ENCODE results near the gene BRK1. TPM values are rescaled to one million over a fixed set of nuclear protein-coding genes. Genes with fewer than 3 reads are reported as not detected.
"Not testable (repeated sequence)": the region's sequence is repeated elsewhere in the genome, so short reads cannot be mapped to it uniquely, and the experiment has no call there.

BRK1 gene
- total RNA-seq, 1 experiment from 2014 or later, result 133 TPM

GRCh38 chr3:10142707-10143560 lies 27.5 kb downstream of the BRK1 start:
- DNase-seq (ENCODE audit: low spot score), result no peak

GRCh38 chr3:10145685-10146084 lies 30.2 kb downstream of the BRK1 start:
- DNase-seq (ENCODE audit: low spot score), result no peak

GRCh38 chr3:10149226-10149625 lies 33.8 kb downstream of the BRK1 start:
- DNase-seq (ENCODE audit: low spot score), result no peak

GRCh38 chr3:10150987-10151386 lies 35.5 kb downstream of the BRK1 start:
- no peak for DNase-seq (ENCODE audit: low spot score)

- no peak for DNase-seq (ENCODE audit: low spot score)
These were observed 39.1 kb downstream of the BRK1 start for GRCh38 chr3:10154335-10155122.

GRCh38 chr3:10155123-10155472 lies 39.6 kb downstream of the BRK1 start:
- no peak for DNase-seq (ENCODE audit: low spot score)

- DNase-seq (ENCODE audit: low spot score), result no peak
These were observed 40.2 kb downstream of the BRK1 start for GRCh38 chr3:10155658-10156057.

GRCh38 chr3:10157031-10157430 lies 41.6 kb downstream of the BRK1 start:
- DNase-seq (ENCODE audit: low spot score), result no peak

GRCh38 chr3:10158555-10158954 lies 43.1 kb downstream of the BRK1 start:
- not testable (repeated sequence) for DNase-seq (ENCODE audit: low spot score)

- DNase-seq (ENCODE audit: low spot score), result peak; percentile 22
These were observed 44.9 kb downstream of the BRK1 start for GRCh38 chr3:10160346-10160745.

- DNase-seq (ENCODE audit: low spot score), result no peak
These were observed 45.5 kb downstream of the BRK1 start for GRCh38 chr3:10160925-10161324.

- DNase-seq (ENCODE audit: low spot score), result no peak
These were observed 46.7 kb downstream of the BRK1 start for GRCh38 chr3:10162185-10162584.

- DNase-seq (ENCODE audit: low spot score), result not testable (repeated sequence)
These were observed 48.7 kb downstream of the BRK1 start for GRCh38 chr3:10164201-10164545.

- peak; percentile 53 for DNase-seq (ENCODE audit: low spot score)
These were observed 49.3 kb downstream of the BRK1 start, which contains the start of gene IRAK2 for GRCh38 chr3:10164546-10165393. Gene IRAK2, plus strand, starts transcription at chr3:10164919. Its CDS starts 36 bp downstream, at chr3:10164955.

GRCh38 chr3:10166213-10166604 lies 50.7 kb downstream of the BRK1 start:
- no peak for DNase-seq (ENCODE audit: low spot score)

- peak; percentile 73 for DNase-seq (ENCODE audit: low spot score)
These were observed 53.6 kb downstream of the BRK1 start for GRCh38 chr3:10169000-10169496.

- DNase-seq (ENCODE audit: low spot score), result peak; percentile 49
These were observed 55.5 kb downstream of the BRK1 start for GRCh38 chr3:10170915-10171478.

- peak; percentile 84 for DNase-seq (ENCODE audit: low spot score)
These were observed 57.8 kb downstream of the BRK1 start for GRCh38 chr3:10173095-10173925.

- peak; percentile 99 for DNase-seq (ENCODE audit: low spot score)
These were observed 58.5 kb downstream of the BRK1 start for GRCh38 chr3:10173926-10174435.

- DNase-seq (ENCODE audit: low spot score), result not testable (repeated sequence)
These were observed 59.9 kb downstream of the BRK1 start for GRCh38 chr3:10175334-10175733.
